Smooth muscle cell (in vitro differentiated cells): Measurements from ENCODE around the gene PARVB. TPM values are rescaled to one million over a fixed set of nuclear protein-coding genes. Genes with fewer than 3 reads are reported as not detected.

ENCODE experiments used
- DNase-seq: peaks from one replicate; lab custom pipeline; 2025; ENCODE audit not compliant: unreplicated experiment; lab: John Stamatoyannopoulos, UW
- H2AFZ ChIP-seq: fragments of 200-600 bp; sonication (generic); 2 replicates; pipeline ENCODE4 v1.6.0; 2016; ENCODE audit warnings: antibody characterized with exemption, low read depth, mild to moderate bottlenecking
- H3F3A ChIP-seq: fragments of 200-600 bp; sonication (generic); 2 replicates; pipeline ENCODE4 v1.6.0; 2017; ENCODE audit warnings: antibody characterized with exemption, low read depth
- H3K27ac ChIP-seq: fragments of 200-600 bp; sonication (generic); 2 replicates; pipeline ENCODE4 v1.5.1; 2016; ENCODE audit warnings: low read depth, mild to moderate bottlenecking
- H3K27me3 ChIP-seq: fragments of 200-600 bp; sonication (generic); 2 replicates; pipeline ENCODE4 v1.6.1; 2016; ENCODE audit warnings: low read depth, mild to moderate bottlenecking
- H3K36me3 ChIP-seq: fragments of 200-600 bp; sonication (generic); 2 replicates; pipeline ENCODE4 v1.5.1; 2016; ENCODE audit warnings: low read depth
- H3K4me1 ChIP-seq: fragments of 200-600 bp; sonication (generic); 2 replicates; pipeline ENCODE4 v1.5.1; 2016; ENCODE audit warnings: low read depth
- H3K4me2 ChIP-seq: fragments of 200-600 bp; sonication (generic); 2 replicates; pipeline ENCODE4 v1.6.0; 2016; ENCODE audit warnings: mild to moderate bottlenecking
- H3K4me3 ChIP-seq: fragments of 200-600 bp; sonication (generic); 2 replicates; pipeline ENCODE4 v1.5.1; 2016; ENCODE audit warnings: mild to moderate bottlenecking
- H3K79me2 ChIP-seq: fragments of 200-600 bp; sonication (generic); 2 replicates; pipeline ENCODE4 v1.6.0; 2016; ENCODE audit warnings: low read depth, mild to moderate bottlenecking
- H3K9ac ChIP-seq: fragments of 200-600 bp; sonication (generic); 2 replicates; pipeline ENCODE4 v1.6.0; 2016; ENCODE audit warnings: low read depth
- H3K9me3 ChIP-seq: fragments of 200-600 bp; sonication (generic); replicated peaks from 2 replicates; pipeline ENCODE4 v1.5.1; 2016; ENCODE audit warnings: low read depth
- H4K20me1 ChIP-seq: fragments of 200-600 bp; sonication (generic); 2 replicates; pipeline ENCODE4 v1.6.0; 2016; ENCODE audit warnings: low read depth
- CTCF ChIP-seq: fragments of 200-600 bp; sonication (generic); IDR thresholded peaks from 2 replicates; pipeline ENCODE4 v1.5.1; 2017; ENCODE audit warnings: borderline replicate concordance, mild to moderate bottlenecking, antibody characterized with exemption; ENCODE audit not compliant: insufficient read depth, poor library complexity, severe bottlenecking
- WGBS: methylation state at CpG from one replicate; pipeline ENCODE4 v1.1.7; 2016; ENCODE audit warnings: low lambda C conversion rate; 5-methylcytosine and 5-hydroxymethylcytosine counted together
- polyA plus RNA-seq: library from polyadenylated mRNA; unstranded; fragments of >200 nt; fragmentation: Nextera tagmentation; extraction: Ambion mirVana; gene quantifications from 2 replicates; pipeline ENCODE4 v1.2.1, GENCODE V29; 2016
- total RNA-seq: library from RNA; depleted of rRNA; stranded (reverse); fragments of >200 nt; gene quantifications from 2 replicates; pipeline ENCODE4 v1.2.3, GENCODE V29; 2014

The PARVB gene
- total and polyA plus RNA-seq, 2 experiments from 2014 or later, result 35.1 to 36.6 TPM

GRCh38 chr22:43996981-43997265, 27.2 kb upstream of the PARVB start:
- H3K9ac ChIP-seq, result no peak overlapping the region
- DNase-seq, result no peak
- no peaks in the 10 kb centered on the region for H3F3A ChIP-seq
- no peak overlapping the region for H2AFZ ChIP-seq
- no peak overlapping the region for H3K4me2 ChIP-seq
- H3K9me3 ChIP-seq, result no peaks in the 10 kb centered on the region
- no peaks in the 10 kb centered on the region for H3K27me3 ChIP-seq
- H3K4me3 ChIP-seq, result no peak overlapping the region
- peaks cover 40% of the 10 kb centered on the region for H4K20me1 ChIP-seq
- no peaks in the 10 kb centered on the region for H3K79me2 ChIP-seq
- WGBS, result 87% methylated on average over 8 of the region's 8 CpGs
- no peaks in the 10 kb centered on the region for H3K36me3 ChIP-seq
- H3K27ac ChIP-seq, result no peak overlapping the region
- no peak for TF ChIP-seq CTCF
- no peaks in the 10 kb centered on the region for H3K4me1 ChIP-seq

- no peaks in the 10 kb centered on the region for H3K36me3 ChIP-seq
- no peak overlapping the region for H2AFZ ChIP-seq
- no peaks in the 10 kb centered on the region for H3F3A ChIP-seq
- no peak overlapping the region for H3K4me2 ChIP-seq
- H3K9me3 ChIP-seq, result no peaks in the 10 kb centered on the region
- H3K27ac ChIP-seq, result no peak overlapping the region
- DNase-seq, result no peak
- no peaks in the 10 kb centered on the region for H3K4me1 ChIP-seq
- WGBS, result 96% methylated on average over 15 of the region's 15 CpGs
- H4K20me1 ChIP-seq, result peaks cover 25% of the 10 kb centered on the region
- no peaks in the 10 kb centered on the region for H3K79me2 ChIP-seq
- H3K9ac ChIP-seq, result no peak overlapping the region
- no peaks in the 10 kb centered on the region for H3K27me3 ChIP-seq
- no peak overlapping the region for H3K4me3 ChIP-seq
- TF ChIP-seq CTCF, result no peak
Observed at GRCh38 chr22:43998679-43999264, 25.3 kb upstream of the PARVB start.

GRCh38 chr22:43999378-43999777, 24.7 kb upstream of the PARVB start:
- Histone ChIP-seq H3K9ac (no peak overlapping the region), H3K27ac (no peak overlapping the region), H3K4me2 (no peak overlapping the region), H3K4me3 (no peak overlapping the region), H4K20me1 (peaks cover 19% of the 10 kb centered on the region), H3K36me3 (no peaks in the 10 kb centered on the region), H2AFZ (no peak overlapping the region), H3K4me1 (no peaks in the 10 kb centered on the region), H3K79me2 (no peaks in the 10 kb centered on the region), H3F3A (no peaks in the 10 kb centered on the region), H3K9me3 (no peaks in the 10 kb centered on the region), H3K27me3 (no peaks in the 10 kb centered on the region)
- TF ChIP-seq CTCF, result no peak
- no peak for DNase-seq
- 98% methylated on average over 3 of the region's 3 CpGs for WGBS

- Histone ChIP-seq H4K20me1 (peaks cover 12% of the 10 kb centered on the region), H3K27ac (no peak overlapping the region)
Observed at GRCh38 chr22:44000123-44000522, 24.0 kb upstream of the PARVB start.

More at GRCh38 chr22:44000123-44000522, 24.0 kb upstream of the PARVB start:
- Histone ChIP-seq H3K9me3 (no peaks in the 10 kb centered on the region), H3F3A (no peaks in the 10 kb centered on the region), H3K27me3 (no peaks in the 10 kb centered on the region), H2AFZ (no peak overlapping the region), H3K36me3 (no peaks in the 10 kb centered on the region), H3K79me2 (no peaks in the 10 kb centered on the region), H3K4me1 (no peaks in the 10 kb centered on the region), H3K4me3 (no peak overlapping the region), H3K9ac (no peak overlapping the region), H3K4me2 (no peak overlapping the region)
- DNase-seq, result no peak
- TF ChIP-seq CTCF, result no peak
- 97% methylated on average over 4 of the region's 4 CpGs for WGBS
